ENCODE measurements around the gene EHMT1. TPM values are rescaled to one million over a fixed set of nuclear protein-coding genes. Genes with fewer than 3 reads are reported as not detected.

EHMT1 gene
- total RNA-seq, 6 experiments from 2014 or later, result 41.0 to 116 (median 46.9) TPM

- Mint-ChIP-seq H3K4me1 (ENCODE audit: low read depth) (peaks cover 11% of the 10 kb centered on the region; the same call in 1 of the 2 replicates), H3K27ac (no peak overlapping the region), H3K4me3 (no peak overlapping the region), H3K9me3 (no peaks in the 10 kb centered on the region), H3K27me3 (ENCODE audit: insufficient read depth) (peaks cover 6% of the 10 kb centered on the region), H3K36me3 (ENCODE audit: low read depth) (peaks cover 6% of the 10 kb centered on the region; the same call in 1 of the 2 replicates)
- no peak for TF ChIP-seq CTCF (IDR thresholded peaks at IDR 0.05)
- DNase-seq, result no peak
Observed at GRCh38 chr9:137650259-137650658, 31.5 kb downstream of the EHMT1 start.

- peaks cover 6% of the 10 kb centered on the region for H3K27me3 Mint-ChIP-seq (ENCODE audit: insufficient read depth)
- H3K4me3 Mint-ChIP-seq, result no peak overlapping the region
- TF ChIP-seq CTCF (IDR thresholded peaks at IDR 0.05), result no peak
- peaks cover 6% of the 10 kb centered on the region; the same call in 1 of the 2 replicates for H3K36me3 Mint-ChIP-seq (ENCODE audit: low read depth)
- H3K27ac Mint-ChIP-seq, result no peak overlapping the region
- no peaks in the 10 kb centered on the region for H3K9me3 Mint-ChIP-seq
- peaks cover 11% of the 10 kb centered on the region; the same call in 1 of the 2 replicates for H3K4me1 Mint-ChIP-seq (ENCODE audit: low read depth)
- DNase-seq, result no peak
Observed at GRCh38 chr9:137650779-137651178, 32.0 kb downstream of the EHMT1 start.

- no peaks in the 10 kb centered on the region for H3K9me3 Mint-ChIP-seq
- H3K4me3 Mint-ChIP-seq, result no peak overlapping the region
Observed at GRCh38 chr9:137656416-137656815, 37.6 kb downstream of the EHMT1 start.

GRCh38 chr9:137657606-137658005 lies 38.8 kb downstream of the EHMT1 start:
- Mint-ChIP-seq H3K36me3 (ENCODE audit: low read depth) (no peaks in the 10 kb centered on the region), H3K27ac (no peak overlapping the region), H3K9me3 (no peaks in the 10 kb centered on the region), H3K4me3 (no peak overlapping the region), H3K27me3 (ENCODE audit: insufficient read depth) (no peaks in the 10 kb centered on the region), H3K4me1 (ENCODE audit: low read depth) (no peaks in the 10 kb centered on the region)
- DNase-seq, result no peak
- TF ChIP-seq CTCF (IDR thresholded peaks at IDR 0.05), result no peak

More at GRCh38 chr9:137656416-137656815, 37.6 kb downstream of the EHMT1 start:
- H3K27me3 Mint-ChIP-seq (ENCODE audit: insufficient read depth), result no peaks in the 10 kb centered on the region
- no peaks in the 10 kb centered on the region for H3K36me3 Mint-ChIP-seq (ENCODE audit: low read depth)
- DNase-seq, result no peak
- H3K4me1 Mint-ChIP-seq (ENCODE audit: low read depth), result no peaks in the 10 kb centered on the region
- TF ChIP-seq CTCF (IDR thresholded peaks at IDR 0.05), result no peak
- no peak overlapping the region for H3K27ac Mint-ChIP-seq

GRCh38 chr9:137658781-137659180 lies 40.0 kb downstream of the EHMT1 start:
- H3K36me3 Mint-ChIP-seq (ENCODE audit: low read depth), result no peaks in the 10 kb centered on the region
- TF ChIP-seq CTCF (IDR thresholded peaks at IDR 0.05), result no peak
- H3K27me3 Mint-ChIP-seq (ENCODE audit: insufficient read depth), result 0 out of 2 replicates have a peak, but pooled peaks cover 2% of the 10 kb centered on the region
- DNase-seq, result no peak
- H3K4me3 Mint-ChIP-seq, result no peak overlapping the region
- H3K27ac Mint-ChIP-seq, result no peak overlapping the region
- H3K9me3 Mint-ChIP-seq, result no peaks in the 10 kb centered on the region
- peaks cover under 1% of the 10 kb centered on the region for H3K4me1 Mint-ChIP-seq (ENCODE audit: low read depth)

GRCh38 chr9:137660144-137660543 lies 41.3 kb downstream of the EHMT1 start:
- no peak for TF ChIP-seq CTCF (IDR thresholded peaks at IDR 0.05)
- Mint-ChIP-seq H3K9me3 (no peaks in the 10 kb centered on the region), H3K4me1 (ENCODE audit: low read depth) (peaks cover 12% of the 10 kb centered on the region), H3K36me3 (ENCODE audit: low read depth) (no peaks in the 10 kb centered on the region), H3K27me3 (ENCODE audit: insufficient read depth) (0 out of 2 replicates have a peak, but pooled peaks cover 2% of the 10 kb centered on the region), H3K27ac (no peak overlapping the region), H3K4me3 (no peak overlapping the region)
- no peak for DNase-seq

Data from HFFc6 (cell line).